GM18498 (cell line): ENCODE results near the gene ARHGEF1.
"Not testable (repeated sequence)": the region's sequence is repeated elsewhere in the genome, so short reads cannot be mapped to it uniquely, and the experiment has no call there.

Source experiments
- ATAC-seq: cut with Tn5 transposase; IDR thresholded peaks from one replicate; pipeline ENCODE4 v1.9.1; 2021; ENCODE audit warnings: mild to moderate bottlenecking, moderate library complexity; ENCODE audit not compliant: unreplicated experiment

The ARHGEF1 gene

GRCh38 chr19:41904118-41904870 lies 21.3 kb downstream of the ARHGEF1 start:
- no peak for ATAC-seq

- no peak for ATAC-seq
Observed at GRCh38 chr19:41905273-41906002, 22.5 kb downstream of the ARHGEF1 start.

GRCh38 chr19:41906271-41906670 lies 23.3 kb downstream of the ARHGEF1 start:
- no peak for ATAC-seq

- no peak for ATAC-seq
Observed at GRCh38 chr19:41906916-41907680, 24.1 kb downstream of the ARHGEF1 start.

- ATAC-seq: no peak
Observed at GRCh38 chr19:41907994-41908615, 25.1 kb downstream of the ARHGEF1 start.

GRCh38 chr19:41908724-41909464 lies 25.9 kb downstream of the ARHGEF1 start:
- ATAC-seq: no peak

GRCh38 chr19:41909706-41910105 lies 26.7 kb downstream of the ARHGEF1 start:
- ATAC-seq: no peak

GRCh38 chr19:41910240-41910991 lies 27.4 kb downstream of the ARHGEF1 start:
- no peak for ATAC-seq

GRCh38 chr19:41910992-41911888 lies 28.3 kb downstream of the ARHGEF1 start:
- no peak for ATAC-seq

GRCh38 chr19:41911889-41912731 lies 29.1 kb downstream of the ARHGEF1 start:
- ATAC-seq: no peak

GRCh38 chr19:41912899-41913537 lies 30.0 kb downstream of the ARHGEF1 start:
- ATAC-seq: no peak

- ATAC-seq: no peak
Observed at GRCh38 chr19:41913538-41914423, 30.8 kb downstream of the ARHGEF1 start.

GRCh38 chr19:41914424-41914834 lies 31.4 kb downstream of the ARHGEF1 start:
- not testable (repeated sequence) for ATAC-seq

GRCh38 chr19:41915021-41915775 lies 32.2 kb downstream of the ARHGEF1 start:
- ATAC-seq: no peak

GRCh38 chr19:41915776-41916414 lies 32.9 kb downstream of the ARHGEF1 start:
- ATAC-seq: no peak
